HL-60 (cell line): Measurements from ENCODE around the gene GFI1.

Source experiments
- GABPA ChIP-seq: IDR thresholded peaks from 2 replicates; pipeline ENCODE4 v1.6.1; 2012; ENCODE audit warnings: low read depth
- POLR2AphosphoS5 ChIP-seq: IDR thresholded peaks from 2 replicates; pipeline ENCODE4 v1.6.1; 2012; ENCODE audit warnings: low read depth
- SPI1 ChIP-seq: IDR thresholded peaks from 2 replicates; pipeline ENCODE4 v1.6.1; 2012; ENCODE audit warnings: low read depth, mild to moderate bottlenecking, borderline replicate concordance
- TF ChIP-seq, protein P1 (sequence below): IDR thresholded peaks from one replicate; pipeline ENCODE4 v1.5.1; 2011; ENCODE audit warnings: low read length, control low read depth, inconsistent platforms; ENCODE audit not compliant: insufficient read depth
- TF ChIP-seq, protein P2 (sequence below): IDR thresholded peaks from 2 replicates; pipeline ENCODE4 v1.6.1; 2012; ENCODE audit warnings: low read depth; ENCODE audit not compliant: insufficient replicate concordance

DNA sequence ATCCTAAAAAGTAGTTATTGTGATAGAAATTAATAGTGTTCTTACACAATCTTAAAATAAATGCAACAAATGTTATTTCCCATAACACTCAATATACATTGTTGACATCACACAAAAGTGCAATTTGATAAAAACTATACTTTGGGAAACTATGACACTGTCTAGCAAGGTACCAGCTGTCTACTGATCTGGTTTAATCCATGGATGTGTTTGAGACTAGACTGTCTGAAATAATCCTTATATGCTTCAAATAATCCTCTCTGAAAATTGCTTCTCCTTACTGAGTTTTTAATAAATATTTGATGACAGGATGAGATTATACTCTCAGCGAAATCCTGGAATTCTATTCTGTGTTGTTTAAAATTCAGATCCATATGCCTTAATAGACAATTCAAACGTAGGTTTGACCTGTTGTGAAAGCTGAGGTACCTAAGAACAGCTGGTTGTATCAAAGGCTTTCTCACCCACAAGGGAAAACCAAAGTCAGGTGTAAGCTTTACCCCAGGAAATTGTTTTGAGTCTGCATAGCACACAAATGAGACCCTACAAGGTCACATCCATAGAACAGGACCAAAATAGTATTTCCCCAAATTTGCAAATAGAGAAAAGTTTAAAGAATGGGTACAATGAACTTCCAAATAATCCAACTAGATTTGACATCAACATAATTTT, 8.8 kb upstream of the GFI1 start:
- TF ChIP-seq, protein P1, sequence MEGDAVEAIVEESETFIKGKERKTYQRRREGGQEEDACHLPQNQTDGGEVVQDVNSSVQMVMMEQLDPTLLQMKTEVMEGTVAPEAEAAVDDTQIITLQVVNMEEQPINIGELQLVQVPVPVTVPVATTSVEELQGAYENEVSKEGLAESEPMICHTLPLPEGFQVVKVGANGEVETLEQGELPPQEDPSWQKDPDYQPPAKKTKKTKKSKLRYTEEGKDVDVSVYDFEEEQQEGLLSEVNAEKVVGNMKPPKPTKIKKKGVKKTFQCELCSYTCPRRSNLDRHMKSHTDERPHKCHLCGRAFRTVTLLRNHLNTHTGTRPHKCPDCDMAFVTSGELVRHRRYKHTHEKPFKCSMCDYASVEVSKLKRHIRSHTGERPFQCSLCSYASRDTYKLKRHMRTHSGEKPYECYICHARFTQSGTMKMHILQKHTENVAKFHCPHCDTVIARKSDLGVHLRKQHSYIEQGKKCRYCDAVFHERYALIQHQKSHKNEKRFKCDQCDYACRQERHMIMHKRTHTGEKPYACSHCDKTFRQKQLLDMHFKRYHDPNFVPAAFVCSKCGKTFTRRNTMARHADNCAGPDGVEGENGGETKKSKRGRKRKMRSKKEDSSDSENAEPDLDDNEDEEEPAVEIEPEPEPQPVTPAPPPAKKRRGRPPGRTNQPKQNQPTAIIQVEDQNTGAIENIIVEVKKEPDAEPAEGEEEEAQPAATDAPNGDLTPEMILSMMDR: no peak
- TF ChIP-seq POLR2AphosphoS5: no peak
- no peak for TF ChIP-seq GABPA
- TF ChIP-seq, protein P2, sequence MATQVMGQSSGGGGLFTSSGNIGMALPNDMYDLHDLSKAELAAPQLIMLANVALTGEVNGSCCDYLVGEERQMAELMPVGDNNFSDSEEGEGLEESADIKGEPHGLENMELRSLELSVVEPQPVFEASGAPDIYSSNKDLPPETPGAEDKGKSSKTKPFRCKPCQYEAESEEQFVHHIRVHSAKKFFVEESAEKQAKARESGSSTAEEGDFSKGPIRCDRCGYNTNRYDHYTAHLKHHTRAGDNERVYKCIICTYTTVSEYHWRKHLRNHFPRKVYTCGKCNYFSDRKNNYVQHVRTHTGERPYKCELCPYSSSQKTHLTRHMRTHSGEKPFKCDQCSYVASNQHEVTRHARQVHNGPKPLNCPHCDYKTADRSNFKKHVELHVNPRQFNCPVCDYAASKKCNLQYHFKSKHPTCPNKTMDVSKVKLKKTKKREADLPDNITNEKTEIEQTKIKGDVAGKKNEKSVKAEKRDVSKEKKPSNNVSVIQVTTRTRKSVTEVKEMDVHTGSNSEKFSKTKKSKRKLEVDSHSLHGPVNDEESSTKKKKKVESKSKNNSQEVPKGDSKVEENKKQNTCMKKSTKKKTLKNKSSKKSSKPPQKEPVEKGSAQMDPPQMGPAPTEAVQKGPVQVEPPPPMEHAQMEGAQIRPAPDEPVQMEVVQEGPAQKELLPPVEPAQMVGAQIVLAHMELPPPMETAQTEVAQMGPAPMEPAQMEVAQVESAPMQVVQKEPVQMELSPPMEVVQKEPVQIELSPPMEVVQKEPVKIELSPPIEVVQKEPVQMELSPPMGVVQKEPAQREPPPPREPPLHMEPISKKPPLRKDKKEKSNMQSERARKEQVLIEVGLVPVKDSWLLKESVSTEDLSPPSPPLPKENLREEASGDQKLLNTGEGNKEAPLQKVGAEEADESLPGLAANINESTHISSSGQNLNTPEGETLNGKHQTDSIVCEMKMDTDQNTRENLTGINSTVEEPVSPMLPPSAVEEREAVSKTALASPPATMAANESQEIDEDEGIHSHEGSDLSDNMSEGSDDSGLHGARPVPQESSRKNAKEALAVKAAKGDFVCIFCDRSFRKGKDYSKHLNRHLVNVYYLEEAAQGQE: no peak
- TF ChIP-seq SPI1: no peak
